IPS-18c (cell line): Measurements from ENCODE around the gene FOXL3.

Source experiments
- H3K4me3 ChIP-seq: 2 replicates; pipeline ENCODE4 v1.7.0; 2013; ENCODE audit warnings: low read depth, mild to moderate bottlenecking, low read length, moderate library complexity; ENCODE audit not compliant: insufficient read depth
- H3K9me3 ChIP-seq: one replicate; pipeline ENCODE4 v1.6.1; 2013; ENCODE audit warnings: mild to moderate bottlenecking, low read length, moderate library complexity; ENCODE audit not compliant: control insufficient read depth, insufficient read depth

FOXL3 gene

GRCh38 chr7:252981-253380, 37.0 kb upstream of the FOXL3 start:
- Histone ChIP-seq H3K4me3 (no peak overlapping the region), H3K9me3 (peaks cover 15% of the 10 kb centered on the region)

DNA sequence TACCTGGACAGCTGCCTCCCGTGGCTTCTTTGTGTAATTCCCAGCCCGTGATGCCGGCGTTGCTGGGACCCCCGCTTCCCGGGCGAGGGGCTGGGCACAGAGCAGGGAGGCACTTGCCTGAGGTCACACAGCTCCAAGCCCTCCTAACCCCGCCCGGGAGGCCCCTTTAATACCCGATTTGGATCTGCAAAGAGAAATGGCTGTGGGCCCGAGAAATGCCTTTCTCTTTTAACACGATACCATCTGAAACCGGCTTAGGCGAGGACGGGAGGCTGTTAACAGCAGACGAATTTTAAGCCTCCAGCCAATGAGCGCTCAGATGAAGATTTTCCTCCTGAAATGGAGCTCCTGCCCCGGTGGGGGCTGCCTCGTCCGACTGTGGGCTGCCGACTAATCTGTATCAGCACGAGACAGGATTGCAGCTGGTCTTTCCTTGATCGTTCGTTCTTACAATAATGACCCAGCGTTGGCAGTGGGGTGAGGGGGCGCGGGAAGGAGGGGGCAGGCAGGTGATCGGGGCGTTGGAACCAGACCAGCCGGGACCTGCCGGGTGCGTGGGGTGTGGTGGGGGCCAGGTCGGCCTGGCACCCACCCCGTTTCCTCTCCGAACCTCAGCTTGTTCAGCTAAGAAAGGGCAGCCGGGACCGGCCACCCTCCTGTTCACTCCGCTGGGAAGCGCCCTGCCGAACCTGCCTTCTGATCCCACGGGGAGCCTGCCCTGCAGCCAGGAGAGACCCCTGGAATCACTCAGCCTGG, 36.2 kb upstream of the FOXL3 start:
- H3K4me3 ChIP-seq, result no peak overlapping the region
- peaks cover 18% of the 10 kb centered on the region for H3K9me3 ChIP-seq

- Histone ChIP-seq H3K9me3 (peaks cover 20% of the 10 kb centered on the region), H3K4me3 (no peak overlapping the region)
Observed at GRCh38 chr7:254337-255037, 35.5 kb upstream of the FOXL3 start.

DNA sequence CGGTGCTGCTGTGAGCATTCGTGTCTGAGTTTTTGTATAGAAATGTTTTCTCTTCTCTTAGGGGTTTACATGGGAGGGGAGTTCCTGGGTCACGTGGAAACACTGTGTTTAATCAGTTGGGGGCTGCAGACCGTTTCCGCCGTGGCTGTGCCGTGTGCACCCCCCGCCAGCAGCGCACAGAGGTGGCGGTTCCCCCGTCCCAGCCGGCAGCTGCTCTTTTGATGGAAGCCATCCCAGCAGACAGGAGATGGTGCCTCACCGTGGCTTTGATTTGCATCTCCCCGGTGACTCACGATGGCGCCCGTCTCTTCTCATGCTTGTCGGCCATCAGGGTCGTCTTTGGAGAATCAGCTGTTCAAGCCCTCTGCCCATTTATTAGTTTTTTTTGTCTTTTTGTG, 34.9 kb upstream of the FOXL3 start:
- Histone ChIP-seq H3K4me3 (no peak overlapping the region; the same call in 1 of the 2 replicates), H3K9me3 (peaks cover 23% of the 10 kb centered on the region)

DNA sequence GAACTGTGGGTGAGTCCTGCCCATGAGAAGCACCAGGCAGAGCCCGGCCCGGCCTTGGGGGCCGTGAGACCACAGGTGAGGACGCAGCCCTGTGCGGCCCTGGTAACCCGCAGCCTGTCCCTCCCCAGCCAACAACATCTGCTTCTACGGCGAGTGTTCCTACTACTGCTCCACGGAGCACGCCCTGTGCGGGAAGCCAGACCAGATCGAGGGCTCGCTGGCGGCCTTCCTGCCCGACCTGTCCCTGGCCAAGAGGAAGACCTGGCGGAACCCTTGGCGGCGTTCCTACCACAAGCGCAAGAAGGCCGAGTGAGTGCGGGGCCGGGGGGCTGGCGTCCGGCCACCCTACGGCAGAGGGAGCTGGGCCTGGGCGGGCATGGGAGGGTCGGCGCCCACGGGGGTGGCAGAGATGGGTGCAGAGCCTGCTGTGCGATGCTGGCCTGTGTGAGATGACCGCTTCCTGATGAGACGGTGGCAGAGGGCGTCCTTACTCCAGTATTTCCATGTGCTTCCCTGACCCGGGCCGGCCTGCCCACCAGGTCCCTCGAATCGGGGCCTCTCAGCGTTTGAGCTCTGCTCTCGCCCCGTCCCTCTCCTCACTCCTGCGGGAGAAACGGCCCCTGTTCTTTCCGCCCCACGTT, 34.1 kb upstream of the FOXL3 start:
- peaks cover 29% of the 10 kb centered on the region for H3K9me3 ChIP-seq
- no peak overlapping the region for H3K4me3 ChIP-seq

DNA sequence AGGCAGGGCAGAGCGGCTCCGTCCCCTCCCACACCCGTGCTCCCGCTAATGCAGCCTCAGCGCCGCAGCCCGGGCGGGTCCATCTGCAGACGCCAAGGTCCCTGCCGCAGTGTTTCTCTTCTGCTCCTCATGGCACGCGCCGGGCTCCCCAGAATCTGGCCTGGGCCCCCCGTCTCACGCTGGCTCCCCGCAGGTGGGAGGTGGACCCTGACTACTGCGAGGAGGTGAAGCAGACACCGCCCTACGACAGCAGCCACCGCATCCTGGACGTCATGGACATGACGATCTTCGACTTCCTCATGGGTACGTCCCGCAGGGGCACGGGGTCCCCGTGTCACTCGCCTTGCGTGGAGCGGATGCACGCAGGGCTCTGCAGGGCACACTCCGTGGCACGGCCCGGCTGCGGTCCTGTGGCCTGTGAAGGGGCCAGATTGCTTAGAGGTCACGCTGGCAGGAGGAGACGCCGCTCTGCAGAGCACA, 33.5 kb upstream of the FOXL3 start:
- H3K9me3 ChIP-seq, result peaks cover 30% of the 10 kb centered on the region

DNA sequence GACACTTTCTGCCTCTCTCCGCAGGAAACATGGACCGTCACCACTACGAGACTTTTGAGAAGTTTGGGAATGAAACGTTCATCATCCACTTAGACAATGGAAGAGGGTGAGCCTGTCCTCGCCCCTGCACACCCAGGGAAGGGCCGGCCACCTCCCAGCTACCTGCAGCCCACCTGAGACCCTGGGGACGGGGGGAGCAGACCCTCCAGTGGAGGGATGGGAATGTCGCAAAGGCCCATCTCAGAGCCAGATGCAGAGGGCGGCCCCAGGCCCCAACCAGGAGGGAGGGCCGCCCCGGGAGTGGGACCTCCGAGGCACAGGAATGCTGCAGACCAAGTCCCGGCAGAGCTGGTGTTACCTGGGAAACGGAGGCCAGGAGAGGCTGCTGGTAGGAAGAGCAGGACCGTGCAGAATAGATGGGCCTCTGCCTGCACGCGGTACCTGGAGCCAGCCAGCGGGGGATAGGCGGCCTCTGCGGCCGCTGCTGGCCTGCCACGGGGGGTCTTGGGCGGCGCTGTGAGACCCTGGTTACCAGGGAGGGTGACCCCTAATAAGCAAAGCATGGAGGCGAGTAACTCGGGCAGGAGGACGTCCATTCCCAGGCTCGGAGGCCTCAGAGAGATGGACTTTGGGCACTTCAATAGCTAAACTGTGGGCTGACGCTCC, 32.9 kb upstream of the FOXL3 start:
- Histone ChIP-seq H3K4me3 (no peak overlapping the region), H3K9me3 (peaks cover 37% of the 10 kb centered on the region)

More for the DNA sequence above, 33.5 kb upstream of the FOXL3 start:
- H3K4me3 ChIP-seq, result no peak overlapping the region

- H3K4me3 ChIP-seq, result no peak overlapping the region
- H3K9me3 ChIP-seq, result peaks cover 42% of the 10 kb centered on the region
Observed at GRCh38 chr7:257647-257992, 32.4 kb upstream of the FOXL3 start.

DNA sequence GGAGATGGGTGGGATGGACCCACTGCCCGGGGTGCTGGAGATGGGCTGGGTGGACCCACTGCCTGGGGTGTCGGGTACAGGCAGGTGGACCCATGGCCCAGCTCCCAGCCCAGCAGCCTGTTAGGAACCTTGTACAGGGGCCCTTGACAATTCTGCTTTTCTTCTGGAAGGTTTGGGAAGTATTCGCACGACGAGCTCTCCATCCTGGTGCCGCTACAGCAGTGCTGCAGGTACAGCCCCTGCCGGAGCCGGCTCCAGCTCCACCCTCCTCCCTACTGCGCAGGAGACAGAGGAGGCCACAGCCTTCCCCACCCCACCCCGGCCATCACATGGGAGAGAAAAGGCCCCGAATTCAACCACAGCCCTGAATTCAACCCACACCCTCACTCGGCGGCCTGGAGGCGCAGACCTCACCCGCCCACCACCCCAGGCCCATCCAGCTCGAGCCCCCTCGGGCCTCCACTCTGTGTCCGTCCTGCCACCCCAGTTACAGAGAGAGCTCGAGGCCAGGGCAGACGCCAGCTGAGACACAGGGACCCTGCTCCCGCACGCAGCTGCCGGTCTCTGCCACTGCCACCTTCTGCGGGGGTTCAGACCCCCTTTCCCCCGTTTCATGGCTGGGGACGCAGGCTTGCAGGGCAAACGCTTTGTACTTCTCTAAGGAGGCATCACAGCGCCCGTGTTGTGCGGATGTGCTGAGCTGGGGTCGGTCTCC, 31.3 kb upstream of the FOXL3 start:
- H3K9me3 ChIP-seq, result peaks cover 45% of the 10 kb centered on the region

GRCh38 chr7:259191-259505, 30.8 kb upstream of the FOXL3 start:
- Histone ChIP-seq H3K4me3 (no peak overlapping the region), H3K9me3 (peaks cover 44% of the 10 kb centered on the region)

More for the DNA sequence above, 31.3 kb upstream of the FOXL3 start:
- no peak overlapping the region for H3K4me3 ChIP-seq

DNA sequence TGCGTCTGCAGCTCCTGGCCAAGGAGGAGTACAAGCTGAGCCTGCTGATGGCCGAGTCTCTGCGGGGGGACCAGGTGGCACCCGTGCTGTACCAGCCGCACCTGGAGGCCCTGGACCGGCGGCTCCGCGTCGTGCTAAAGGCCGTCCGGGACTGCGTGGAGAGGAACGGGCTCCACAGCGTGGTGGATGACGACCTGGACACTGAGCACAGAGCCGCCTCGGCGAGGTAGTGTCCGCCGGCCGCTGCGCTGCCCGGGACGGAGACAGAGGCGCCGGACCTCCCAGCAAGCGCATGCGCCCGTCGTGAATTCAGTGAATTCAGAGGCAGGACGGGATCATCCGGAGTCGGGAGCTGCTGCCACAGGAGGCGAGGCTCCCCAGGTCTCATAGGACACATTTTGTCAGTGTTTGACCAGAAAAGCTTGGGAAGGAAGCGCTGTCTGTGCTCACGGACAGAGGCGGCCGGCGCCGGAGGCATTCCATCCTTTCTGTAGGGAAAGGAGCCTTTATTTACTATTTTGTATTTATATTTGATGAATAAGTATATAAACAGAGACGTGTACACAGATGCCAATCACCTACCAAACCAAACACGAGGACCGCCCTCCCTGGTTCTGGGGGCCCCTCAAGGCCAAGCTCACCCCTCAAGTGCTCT, 30.1 kb upstream of the FOXL3 start:
- 0 out of 2 replicates have a peak overlapping the region, but pooled peaks have one; percentile 20 for H3K4me3 ChIP-seq
- H3K9me3 ChIP-seq, result peaks cover 44% of the 10 kb centered on the region

DNA sequence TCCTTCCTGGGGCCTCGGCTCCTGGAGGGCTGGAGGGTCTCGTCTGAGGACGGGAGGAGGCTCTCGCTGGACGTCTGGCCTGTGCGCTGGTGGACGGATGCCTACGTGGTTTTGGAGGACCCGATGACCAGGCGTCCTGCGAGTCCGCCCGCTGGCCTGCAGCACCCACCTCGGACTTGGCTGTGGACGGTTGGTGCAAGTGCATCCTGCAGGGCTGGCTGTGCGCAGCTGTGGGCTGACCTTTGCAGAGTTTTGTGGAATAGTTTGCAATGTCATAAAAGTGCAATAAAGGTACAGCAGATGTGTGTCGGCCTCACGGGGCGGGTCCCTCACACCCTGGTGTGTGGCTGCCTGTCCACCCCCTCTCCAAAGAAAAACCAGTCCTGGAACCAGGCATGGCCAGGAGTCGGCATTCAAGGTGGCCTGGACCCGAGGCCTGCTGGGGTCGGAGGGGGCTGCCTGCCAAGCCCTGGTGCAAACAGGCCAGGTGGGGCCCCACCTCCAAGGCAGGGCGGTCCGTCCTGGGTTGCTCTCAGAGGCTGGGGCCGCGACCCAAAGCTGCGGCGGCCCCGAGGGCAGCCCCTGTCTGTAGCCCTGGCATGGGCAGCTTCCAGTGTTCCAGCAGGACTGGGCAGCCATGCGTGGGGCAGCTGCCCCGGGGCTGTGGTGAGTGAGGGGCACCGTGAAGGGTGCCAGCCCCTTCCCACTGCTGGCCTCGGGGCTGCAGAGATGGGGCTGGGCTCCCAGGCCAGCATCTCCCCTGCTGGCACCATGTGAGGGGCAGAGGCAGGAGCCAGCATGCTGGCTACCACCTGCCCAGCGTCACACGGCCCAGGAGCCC, 29.3 kb upstream of the FOXL3 start:
- peaks cover 44% of the 10 kb centered on the region for H3K9me3 ChIP-seq

DNA sequence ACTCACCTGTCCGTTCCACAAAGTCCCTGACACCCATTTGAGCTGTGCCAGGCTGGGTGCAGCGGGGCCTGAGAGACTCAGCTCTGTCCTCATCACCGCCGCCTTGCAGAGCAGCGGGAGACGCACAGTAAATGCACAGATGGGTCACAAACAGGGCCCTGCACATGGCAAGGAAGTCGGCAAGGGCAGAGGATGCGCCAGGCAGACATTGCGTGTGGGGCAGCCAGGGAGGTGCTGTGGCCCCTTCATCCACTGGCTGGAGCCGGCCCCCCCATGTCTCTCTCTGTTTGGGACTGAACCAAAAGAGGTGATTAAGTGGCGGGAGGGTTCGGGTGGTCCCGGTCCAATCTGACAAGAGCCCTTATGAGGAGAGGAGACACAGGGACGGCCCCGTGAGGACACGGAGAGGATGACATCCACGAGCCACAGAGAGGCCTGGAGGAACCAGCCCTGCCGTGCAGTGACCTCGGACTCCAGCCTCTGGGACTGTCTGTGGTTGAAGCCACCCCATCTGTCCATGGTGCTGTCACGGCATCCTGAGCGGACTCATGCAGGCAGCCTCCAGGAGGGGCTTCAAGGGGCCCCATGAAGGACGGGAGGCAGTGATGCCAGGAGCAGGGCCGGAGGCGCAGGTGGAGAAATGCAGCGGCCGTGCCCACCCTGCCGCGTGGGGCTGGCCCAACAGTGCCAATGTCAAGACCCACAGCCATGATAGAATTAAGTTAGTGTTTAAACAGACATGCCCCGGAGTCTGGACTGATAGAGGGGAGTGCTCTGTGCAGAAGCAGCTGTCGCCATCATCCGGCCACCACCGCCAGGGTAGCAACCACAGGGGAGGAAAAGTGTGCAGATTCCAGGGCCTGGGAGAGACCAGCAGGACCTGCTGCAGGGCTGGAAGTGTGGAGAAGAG, 28.4 kb upstream of the FOXL3 start:
- Histone ChIP-seq H3K4me3 (peak overlapping the region; percentile 2; the same call in 1 of the 2 replicates), H3K9me3 (peaks cover 44% of the 10 kb centered on the region)

More for the DNA sequence above, 29.3 kb upstream of the FOXL3 start:
- 0 out of 2 replicates have a peak overlapping the region, but pooled peaks have one; percentile 20 for H3K4me3 ChIP-seq

- H3K4me3 ChIP-seq, result peak overlapping the region; percentile 28; the same call in 1 of the 2 replicates
- H3K9me3 ChIP-seq, result peaks cover 48% of the 10 kb centered on the region
Observed at GRCh38 chr7:262251-262572, 27.8 kb upstream of the FOXL3 start.
